Gastrocnemius medialis (tissue), 4 donors: ENCODE data around the gene SYT1.

Experiments
- POLR2A ChIP-seq, 2 donors: fragments of 450-650 bp; IDR thresholded peaks; one replicate each; pipeline ENCODE4 v1.6.1; 2017; ENCODE audit warnings: antibody characterized with exemption in 2 of 2, mild to moderate bottlenecking in 2 of 2, moderate library complexity in 2 of 2
- TF ChIP-seq, protein P1 (sequence below), 5 experiments: fragments of 450-650 bp in 3 of 5; fragments of 200-600 bp in 2 of 5; sonication (generic) in 2 of 5; IDR thresholded peaks in 4 of 5; conservative IDR thresholded peaks in 1 of 5; 1 replicate in 4 of 5; 2 replicates in 1 of 5; pipeline ENCODE4 v1.5.1; 2016 to 2019; ENCODE audit warnings: antibody characterized with exemption in 5 of 5, mild to moderate bottlenecking in 3 of 5, moderate library complexity in 3 of 5

DNA sequence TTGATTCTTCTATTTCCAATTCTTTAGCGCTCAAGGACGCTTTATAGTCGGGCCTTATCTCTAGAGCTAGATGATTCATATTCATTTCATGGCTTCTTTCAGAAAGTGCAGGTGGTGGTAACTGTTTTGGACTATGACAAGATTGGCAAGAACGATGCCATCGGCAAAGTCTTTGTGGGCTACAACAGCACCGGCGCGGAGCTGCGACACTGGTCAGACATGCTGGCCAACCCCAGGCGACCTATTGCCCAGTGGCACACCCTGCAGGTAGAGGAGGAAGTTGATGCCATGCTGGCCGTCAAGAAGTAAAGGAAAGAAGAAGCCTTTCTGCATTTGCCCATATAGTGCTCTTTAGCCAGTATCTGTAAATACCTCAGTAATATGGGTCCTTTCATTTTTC lies 584.2 kb downstream of the SYT1 start:
- TF ChIP-seq, protein P1, sequence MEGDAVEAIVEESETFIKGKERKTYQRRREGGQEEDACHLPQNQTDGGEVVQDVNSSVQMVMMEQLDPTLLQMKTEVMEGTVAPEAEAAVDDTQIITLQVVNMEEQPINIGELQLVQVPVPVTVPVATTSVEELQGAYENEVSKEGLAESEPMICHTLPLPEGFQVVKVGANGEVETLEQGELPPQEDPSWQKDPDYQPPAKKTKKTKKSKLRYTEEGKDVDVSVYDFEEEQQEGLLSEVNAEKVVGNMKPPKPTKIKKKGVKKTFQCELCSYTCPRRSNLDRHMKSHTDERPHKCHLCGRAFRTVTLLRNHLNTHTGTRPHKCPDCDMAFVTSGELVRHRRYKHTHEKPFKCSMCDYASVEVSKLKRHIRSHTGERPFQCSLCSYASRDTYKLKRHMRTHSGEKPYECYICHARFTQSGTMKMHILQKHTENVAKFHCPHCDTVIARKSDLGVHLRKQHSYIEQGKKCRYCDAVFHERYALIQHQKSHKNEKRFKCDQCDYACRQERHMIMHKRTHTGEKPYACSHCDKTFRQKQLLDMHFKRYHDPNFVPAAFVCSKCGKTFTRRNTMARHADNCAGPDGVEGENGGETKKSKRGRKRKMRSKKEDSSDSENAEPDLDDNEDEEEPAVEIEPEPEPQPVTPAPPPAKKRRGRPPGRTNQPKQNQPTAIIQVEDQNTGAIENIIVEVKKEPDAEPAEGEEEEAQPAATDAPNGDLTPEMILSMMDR (IDR thresholded peaks at IDR 0.05 in 4 of 5, conservative IDR thresholded peaks at IDR 0.05 in 1 of 5), result no peak
- TF ChIP-seq POLR2A (IDR thresholded peaks at IDR 0.05), result no peak
